Spinal cord (tissue), 10 donors: ENCODE measurements around the gene SHISAL1. TPM values are rescaled to one million over a fixed set of nuclear protein-coding genes. Genes with fewer than 3 reads are reported as not detected.

Source experiments
- DNase-seq, 6 donors: peaks; one replicate each; pipeline versions ENCODE4 v3.0.0 to v3.0.0-alpha.2; 2013 to 2015; ENCODE audit warnings: low spot score in 6 of 6, low read depth in 4 of 6
- H3K27ac ChIP-seq: one replicate; pipeline ENCODE4 v1.5.1; 2013; ENCODE audit warnings: low read depth, low read length, control low read depth
- H3K27me3 ChIP-seq: one replicate; pipeline ENCODE4 v1.6.1; 2013; ENCODE audit warnings: low read length; ENCODE audit not compliant: control insufficient read depth, insufficient read depth
- H3K36me3 ChIP-seq: one replicate; pipeline ENCODE4 v1.6.1; 2013; ENCODE audit warnings: low read length; ENCODE audit not compliant: control insufficient read depth, insufficient read depth
- H3K4me1 ChIP-seq: one replicate; pipeline ENCODE4 v1.6.1; 2013; ENCODE audit warnings: low read length; ENCODE audit not compliant: control insufficient read depth, insufficient read depth
- H3K4me3 ChIP-seq: one replicate; pipeline ENCODE4 v1.5.1; 2013; ENCODE audit warnings: low read depth, low read length, control low read depth
- H3K9me3 ChIP-seq: one replicate; pipeline ENCODE4 v1.6.1; 2013; ENCODE audit warnings: low read length; ENCODE audit not compliant: control insufficient read depth, insufficient read depth
- WGBS: methylation state at CpG from one replicate; pipeline ENCODE4 v1.1.5; 2013; ENCODE audit warnings: missing lambda C conversion rate; ENCODE audit not compliant: insufficient coverage; 5-methylcytosine and 5-hydroxymethylcytosine counted together
- polyA plus RNA-seq, 2 donors: library from polyadenylated mRNA; unstranded; fragments of 120-200 nt; gene quantifications; one replicate each; pipeline ENCODE4 v1.2.1, GENCODE V29; 2013; ENCODE audit not compliant: insufficient read length in 2 of 2
- total RNA-seq, 2 donors: library from RNA; depleted of rRNA in 1 of 2; stranded (reverse); fragments of 120-200 nt in 1 of 2; fragments of >200 nt in 1 of 2; gene quantifications; one replicate each; pipeline versions ENCODE4 v1.2.3 to v1.2.4, GENCODE V29; 2013 to 2014
- donor health status: healthy.

SHISAL1 gene
- total and polyA plus RNA-seq, 4 donors, result 8.2 to 17.0 (median 13.7) TPM

- no peak for DNase-seq
- H3K9me3 ChIP-seq, result no peaks in the 10 kb centered on the region
- peaks cover 5% of the 10 kb centered on the region for H3K27me3 ChIP-seq
- H3K4me1 ChIP-seq, result peaks cover 30% of the 10 kb centered on the region
- no peak overlapping the region for H3K27ac ChIP-seq
- WGBS, result 90% methylated on average over 7 of the region's 7 CpGs
- H3K4me3 ChIP-seq, result no peak overlapping the region
- H3K36me3 ChIP-seq, result no peaks in the 10 kb centered on the region
Observed at GRCh38 chr22:44354288-44354687, 41.5 kb upstream of the SHISAL1 start.

GRCh38 chr22:44353041-44353440 is 40.3 kb upstream of the SHISAL1 start:
- Histone ChIP-seq H3K27ac (no peak overlapping the region), H3K9me3 (no peaks in the 10 kb centered on the region), H3K36me3 (no peaks in the 10 kb centered on the region), H3K27me3 (peaks cover 2% of the 10 kb centered on the region), H3K4me1 (peaks cover 35% of the 10 kb centered on the region), H3K4me3 (no peak overlapping the region)
- no peak for DNase-seq
- WGBS, result 78% methylated on average over 13 of the region's 13 CpGs

GRCh38 chr22:44352378-44353035 is 39.8 kb upstream of the SHISAL1 start:
- no peak for DNase-seq
- H3K36me3 ChIP-seq, result no peaks in the 10 kb centered on the region
- H3K4me1 ChIP-seq, result peaks cover 34% of the 10 kb centered on the region
- no peak overlapping the region for H3K4me3 ChIP-seq
- H3K9me3 ChIP-seq, result no peaks in the 10 kb centered on the region
- H3K27ac ChIP-seq, result no peak overlapping the region
- WGBS, result 61% methylated on average over 7 of the region's 10 CpGs
- H3K27me3 ChIP-seq, result no peaks in the 10 kb centered on the region

- no peak overlapping the region for H3K4me3 ChIP-seq
- peaks cover 35% of the 10 kb centered on the region for H3K4me1 ChIP-seq
- DNase-seq, result peak in 2 of 6 donors; percentile 85 to 90
- 26% methylated on average over 6 of the region's 11 CpGs for WGBS
- no peak overlapping the region for H3K27ac ChIP-seq
- H3K9me3 ChIP-seq, result no peaks in the 10 kb centered on the region
- H3K36me3 ChIP-seq, result no peaks in the 10 kb centered on the region
- H3K27me3 ChIP-seq, result no peaks in the 10 kb centered on the region
Observed at GRCh38 chr22:44351685-44352377, 39.1 kb upstream of the SHISAL1 start.

GRCh38 chr22:44351037-44351436 is 38.3 kb upstream of the SHISAL1 start:
- no peaks in the 10 kb centered on the region for H3K27me3 ChIP-seq
- H3K4me1 ChIP-seq, result peaks cover 37% of the 10 kb centered on the region
- H3K36me3 ChIP-seq, result no peaks in the 10 kb centered on the region
- H3K27ac ChIP-seq, result no peak overlapping the region
- no peak overlapping the region for H3K4me3 ChIP-seq
- WGBS, result 91% methylated on average over 6 of the region's 6 CpGs
- DNase-seq, result no peak
- no peaks in the 10 kb centered on the region for H3K9me3 ChIP-seq

GRCh38 chr22:44349594-44349993 is 36.8 kb upstream of the SHISAL1 start:
- no peak overlapping the region for H3K4me3 ChIP-seq
- H3K27me3 ChIP-seq, result no peaks in the 10 kb centered on the region
- no peaks in the 10 kb centered on the region for H3K9me3 ChIP-seq
- 56% methylated on average over 2 of the region's 5 CpGs for WGBS
- H3K36me3 ChIP-seq, result no peaks in the 10 kb centered on the region
- H3K4me1 ChIP-seq, result peaks cover 37% of the 10 kb centered on the region
- no peak overlapping the region for H3K27ac ChIP-seq
- no peak for DNase-seq

- Histone ChIP-seq H3K4me3 (no peak overlapping the region), H3K27me3 (no peaks in the 10 kb centered on the region), H3K36me3 (no peaks in the 10 kb centered on the region), H3K27ac (no peak overlapping the region), H3K9me3 (no peaks in the 10 kb centered on the region), H3K4me1 (peaks cover 37% of the 10 kb centered on the region)
- DNase-seq, result no peak
- WGBS, result 74% methylated on average over 18 of the region's 19 CpGs
Observed at GRCh38 chr22:44348971-44349560, 36.3 kb upstream of the SHISAL1 start.

GRCh38 chr22:44347549-44347948 is 34.8 kb upstream of the SHISAL1 start:
- no peaks in the 10 kb centered on the region for H3K36me3 ChIP-seq
- H3K4me1 ChIP-seq, result peaks cover 31% of the 10 kb centered on the region
- 83% methylated on average over 6 of the region's 6 CpGs for WGBS
- H3K27me3 ChIP-seq, result no peaks in the 10 kb centered on the region
- no peaks in the 10 kb centered on the region for H3K9me3 ChIP-seq
- no peak for DNase-seq
- no peak overlapping the region for H3K27ac ChIP-seq
- H3K4me3 ChIP-seq, result no peak overlapping the region

- peak in 1 of 6 donors; percentile 84 for DNase-seq
- H3K27ac ChIP-seq, result no peak overlapping the region
- WGBS, result 77% methylated on average over 10 of the region's 10 CpGs
Observed at GRCh38 chr22:44347080-44347479, 34.3 kb upstream of the SHISAL1 start.

More at GRCh38 chr22:44347080-44347479, 34.3 kb upstream of the SHISAL1 start:
- H3K9me3 ChIP-seq, result no peaks in the 10 kb centered on the region
- H3K4me1 ChIP-seq, result peaks cover 28% of the 10 kb centered on the region
- H3K27me3 ChIP-seq, result no peaks in the 10 kb centered on the region
- H3K4me3 ChIP-seq, result no peak overlapping the region
- no peaks in the 10 kb centered on the region for H3K36me3 ChIP-seq
